ENCODE measurements around the gene RBM39. TPM values are rescaled to one million over a fixed set of nuclear protein-coding genes. Genes with fewer than 3 reads are reported as not detected.

Gene RBM39
- total and polyA plus RNA-seq, 7 donors = 93.0 to 171 (median 136) TPM

DNA sequence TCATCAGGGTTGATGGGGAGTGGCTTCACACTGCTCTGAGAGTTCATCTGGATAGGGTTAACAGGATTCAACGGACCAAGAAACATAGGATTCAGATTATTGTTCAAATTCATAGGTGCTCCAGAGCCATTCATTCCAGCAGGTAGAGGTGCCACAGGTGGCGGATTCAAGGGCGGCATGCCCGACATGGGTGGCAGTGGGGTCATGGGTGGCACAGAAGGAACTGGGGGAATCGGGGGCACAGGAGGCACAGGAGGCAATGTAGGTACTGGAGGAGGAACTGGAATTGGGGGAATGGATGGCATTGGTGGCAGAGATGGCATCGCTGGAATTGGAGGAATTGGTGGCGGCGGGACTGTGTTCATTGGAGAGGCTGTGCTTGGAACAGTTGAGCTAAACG lies 87.6 kb downstream of the RBM39 start:
- Histone ChIP-seq H3K36me3 (ENCODE audit: insufficient read depth in 1 of 2, low read depth in 1 of 2) (peaks cover 4 to 38% of the 10 kb centered on the region in 2 donors), H3K9me3 (no peaks in the 10 kb centered on the region), H3K27me3 (ENCODE audit: insufficient read depth in 3 of 3, low read length in 2 of 3) (no peaks in the 10 kb centered on the region), H3K4me3 (no peak overlapping the region), H3K4me1 (peaks cover 60% of the 10 kb centered on the region), H3K27ac (no peak overlapping the region)
- ATAC-seq (no peak), DNase-seq (no peak)
- intact Hi-C loops (cut with DNase I) = loop anchor here in 1 of 2 donors (10.0 kb wide), 1 partner anchor 60 kb away; no protein-coding TSS in a partner anchor
- 92 to 97% (median 94%) methylated on average over 9 of the region's 9 CpGs for WGBS, 3 donors
- TF ChIP-seq, protein P1, sequence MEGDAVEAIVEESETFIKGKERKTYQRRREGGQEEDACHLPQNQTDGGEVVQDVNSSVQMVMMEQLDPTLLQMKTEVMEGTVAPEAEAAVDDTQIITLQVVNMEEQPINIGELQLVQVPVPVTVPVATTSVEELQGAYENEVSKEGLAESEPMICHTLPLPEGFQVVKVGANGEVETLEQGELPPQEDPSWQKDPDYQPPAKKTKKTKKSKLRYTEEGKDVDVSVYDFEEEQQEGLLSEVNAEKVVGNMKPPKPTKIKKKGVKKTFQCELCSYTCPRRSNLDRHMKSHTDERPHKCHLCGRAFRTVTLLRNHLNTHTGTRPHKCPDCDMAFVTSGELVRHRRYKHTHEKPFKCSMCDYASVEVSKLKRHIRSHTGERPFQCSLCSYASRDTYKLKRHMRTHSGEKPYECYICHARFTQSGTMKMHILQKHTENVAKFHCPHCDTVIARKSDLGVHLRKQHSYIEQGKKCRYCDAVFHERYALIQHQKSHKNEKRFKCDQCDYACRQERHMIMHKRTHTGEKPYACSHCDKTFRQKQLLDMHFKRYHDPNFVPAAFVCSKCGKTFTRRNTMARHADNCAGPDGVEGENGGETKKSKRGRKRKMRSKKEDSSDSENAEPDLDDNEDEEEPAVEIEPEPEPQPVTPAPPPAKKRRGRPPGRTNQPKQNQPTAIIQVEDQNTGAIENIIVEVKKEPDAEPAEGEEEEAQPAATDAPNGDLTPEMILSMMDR (IDR thresholded peaks at IDR 0.05) = no peak

DNA sequence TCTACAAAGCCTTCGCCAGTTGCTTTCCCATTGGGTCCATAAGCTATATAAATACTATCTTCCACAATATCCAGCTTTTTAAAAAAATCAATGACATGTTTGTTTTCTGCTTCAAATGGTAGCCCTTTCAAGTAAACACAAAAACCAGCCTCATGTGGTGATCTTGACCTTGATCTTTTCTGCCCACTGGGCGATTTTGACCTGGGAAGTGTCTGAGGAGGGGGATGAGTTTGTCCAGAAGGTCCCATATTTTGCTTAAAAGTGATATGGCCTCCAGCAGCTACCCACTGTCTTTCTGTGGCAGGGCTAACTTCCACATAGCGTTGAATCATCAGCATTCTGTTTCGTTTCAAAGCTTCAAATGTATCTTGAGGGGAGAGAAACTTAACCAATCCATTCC lies 88.2 kb downstream of the RBM39 start:
- no peak for ATAC-seq
- no peaks in the 10 kb centered on the region for H3K27me3 ChIP-seq (ENCODE audit: insufficient read depth in 3 of 3, low read length in 2 of 3)
- H3K36me3 ChIP-seq (ENCODE audit: insufficient read depth in 1 of 2, low read depth in 1 of 2) = peaks cover 4 to 38% of the 10 kb centered on the region in 2 donors
- no peaks in the 10 kb centered on the region for H3K9me3 ChIP-seq
- intact Hi-C loops (cut with DNase I) = loop anchor here in 1 of 2 donors (10.0 kb wide), 1 partner anchor 61 kb away; no protein-coding TSS in a partner anchor
- WGBS, 3 donors = 92 to 94% (median 94%) methylated on average over 4 of the region's 4 CpGs
- no peak overlapping the region for H3K27ac ChIP-seq
- no peak for DNase-seq
- TF ChIP-seq, protein P1 (IDR thresholded peaks at IDR 0.05) = no peak
- H3K4me3 ChIP-seq = no peak overlapping the region
- peaks cover 62% of the 10 kb centered on the region for H3K4me1 ChIP-seq

Other genes with a start within 250 kb of the RBM39 start
- gene C20orf173, start 212.6 kb downstream of the RBM39 start, total RNA-seq = not detected
- not detected for gene C20orf173, start 212.6 kb downstream of the RBM39 start, polyA plus RNA-seq
- 10 to 100 TPM; 61.7 to 71.6 (median 64.6) TPM for gene ERGIC3, start 200.2 kb downstream of the RBM39 start, total RNA-seq
- gene ERGIC3, start 200.2 kb downstream of the RBM39 start, polyA plus RNA-seq = 10 to 100 TPM; 67.9 to 83.5 (median 78.1) TPM
- gene SPAG4, start 126.4 kb downstream of the RBM39 start, total RNA-seq = 1 to 10 TPM; 1.1 to 2.1 (median 1.4) TPM
- 1 to 10 TPM in 1 of 3 donors, under 1 TPM in 2; 0.49 to 1.1 (median 0.61) TPM for gene SPAG4, start 126.4 kb downstream of the RBM39 start, polyA plus RNA-seq
- 10 to 100 TPM; 55.9 to 75.4 (median 67.1) TPM for gene CPNE1, start 77.4 kb downstream of the RBM39 start, total RNA-seq
- 10 to 100 TPM; 59.5 to 62.1 (median 61.6) TPM for gene CPNE1, start 77.4 kb downstream of the RBM39 start, polyA plus RNA-seq
- 10 to 100 TPM; 20.8 to 61.5 (median 45.5) TPM for gene RBM12, start 77.4 kb downstream of the RBM39 start, total RNA-seq
- gene RBM12, start 77.4 kb downstream of the RBM39 start, polyA plus RNA-seq = 10 to 100 TPM in 1 of 3 donors, 1 to 10 TPM in 2; 5.3 to 22.5 (median 8.8) TPM
- 10 to 100 TPM; 23.6 to 45.0 (median 40.3) TPM for gene NFS1, start 42.9 kb downstream of the RBM39 start, total RNA-seq
- gene NFS1, start 42.9 kb downstream of the RBM39 start, polyA plus RNA-seq = 10 to 100 TPM; 19.8 to 35.2 (median 26.1) TPM
- gene ROMO1, start 42.9 kb downstream of the RBM39 start, total RNA-seq = 100 to 1,000 TPM; 133 to 172 (median 143) TPM
- 100 to 1,000 TPM; 253 to 379 (median 323) TPM for gene ROMO1, start 42.9 kb downstream of the RBM39 start, polyA plus RNA-seq
- gene PHF20, start 29.8 kb upstream of the RBM39 start, total RNA-seq = 10 to 100 TPM; 57.7 to 97.9 (median 68.4) TPM
- gene PHF20, start 29.8 kb upstream of the RBM39 start, polyA plus RNA-seq = 10 to 100 TPM; 32.1 to 95.7 (median 58.6) TPM
- 10 to 100 TPM; 37.4 to 70.2 (median 55.1) TPM for gene SCAND1, start 212.2 kb upstream of the RBM39 start, total RNA-seq
- 10 to 100 TPM; 78.6 to 90.7 (median 82.8) TPM for gene SCAND1, start 212.2 kb upstream of the RBM39 start, polyA plus RNA-seq
- 10 to 100 TPM in 2 of 4 donors, 1 to 10 TPM in 2; 7.9 to 17.8 (median 11.2) TPM for gene CNBD2, start 226.3 kb upstream of the RBM39 start, total RNA-seq
- gene CNBD2, start 226.3 kb upstream of the RBM39 start, polyA plus RNA-seq = 10 to 100 TPM; 13.4 to 21.4 (median 18.4) TPM